ENCODE results near the gene NOD2. TPM values are rescaled to one million over a fixed set of nuclear protein-coding genes. Genes with fewer than 3 reads are reported as not detected.

NOD2 gene
- total RNA-seq, 2 experiments from 2014 or later = 0.78 to 1.2 TPM

GRCh38 chr16:50747207-50747956, 54.0 kb downstream of the NOD2 start:
- Mint-ChIP-seq H3K4me3 (peak overlapping the region; percentile 82), H3K9me3 (no peaks in the 10 kb centered on the region), H3K27me3 (no peaks in the 10 kb centered on the region), H3K36me3 (peaks cover 38% of the 10 kb centered on the region), H3K4me1 (peaks cover 58% of the 10 kb centered on the region), H3K27ac (peak overlapping the region; percentile 96)
- DNase-seq = no peak

- H3K36me3 Mint-ChIP-seq = peaks cover 36% of the 10 kb centered on the region
- H3K27ac Mint-ChIP-seq = peak overlapping the region; percentile 19
- no peaks in the 10 kb centered on the region for H3K27me3 Mint-ChIP-seq
- H3K4me3 Mint-ChIP-seq = no peak overlapping the region
- no peak for DNase-seq
- no peaks in the 10 kb centered on the region for H3K9me3 Mint-ChIP-seq
- peaks cover 52% of the 10 kb centered on the region for H3K4me1 Mint-ChIP-seq
These were observed 58.1 kb downstream of the NOD2 start for GRCh38 chr16:50751528-50751927.

GRCh38 chr16:50752471-50753235, 59.2 kb downstream of the NOD2 start:
- Mint-ChIP-seq H3K27ac (peak overlapping the region; percentile 7), H3K4me3 (no peak overlapping the region), H3K4me1 (peaks cover 50% of the 10 kb centered on the region), H3K36me3 (peaks cover 32% of the 10 kb centered on the region), H3K27me3 (no peaks in the 10 kb centered on the region), H3K9me3 (no peaks in the 10 kb centered on the region)
- no peak for DNase-seq

GRCh38 chr16:50756473-50756872, 63.1 kb downstream of the NOD2 start:
- no peak overlapping the region for H3K27ac Mint-ChIP-seq
- no peaks in the 10 kb centered on the region for H3K27me3 Mint-ChIP-seq
- H3K36me3 Mint-ChIP-seq = peaks cover 28% of the 10 kb centered on the region

GRCh38 chr16:50761267-50761666, 67.9 kb downstream of the NOD2 start:
- Mint-ChIP-seq H3K36me3 (peaks cover 41% of the 10 kb centered on the region), H3K9me3 (peaks cover 8% of the 10 kb centered on the region), H3K4me1 (peaks cover 62% of the 10 kb centered on the region), H3K4me3 (no peak overlapping the region), H3K27ac (peak overlapping the region; percentile 14), H3K27me3 (no peaks in the 10 kb centered on the region)
- DNase-seq = no peak

More at GRCh38 chr16:50756473-50756872, 63.1 kb downstream of the NOD2 start:
- Mint-ChIP-seq H3K9me3 (no peaks in the 10 kb centered on the region), H3K4me3 (no peak overlapping the region), H3K4me1 (peaks cover 52% of the 10 kb centered on the region)
- no peak for DNase-seq

GRCh38 chr16:50762241-50762640, 68.8 kb downstream of the NOD2 start:
- Mint-ChIP-seq H3K4me1 (peaks cover 65% of the 10 kb centered on the region), H3K4me3 (no peak overlapping the region), H3K27me3 (no peaks in the 10 kb centered on the region), H3K36me3 (peaks cover 49% of the 10 kb centered on the region), H3K9me3 (peaks cover 13% of the 10 kb centered on the region), H3K27ac (no peak overlapping the region)
- no peak for DNase-seq

- peaks cover 49% of the 10 kb centered on the region for H3K36me3 Mint-ChIP-seq
- no peak for DNase-seq
- H3K4me3 Mint-ChIP-seq = no peak overlapping the region
- H3K27me3 Mint-ChIP-seq = no peaks in the 10 kb centered on the region
- H3K9me3 Mint-ChIP-seq = peaks cover 13% of the 10 kb centered on the region
- no peak overlapping the region for H3K27ac Mint-ChIP-seq
- H3K4me1 Mint-ChIP-seq = peaks cover 69% of the 10 kb centered on the region
These were observed 69.8 kb downstream of the NOD2 start for GRCh38 chr16:50763211-50763610.

GRCh38 chr16:50765260-50765659, 71.9 kb downstream of the NOD2 start:
- peaks cover 63% of the 10 kb centered on the region for H3K36me3 Mint-ChIP-seq

GRCh38 chr16:50765861-50766260, 72.5 kb downstream of the NOD2 start:
- Mint-ChIP-seq H3K27me3 (no peaks in the 10 kb centered on the region), H3K4me3 (no peak overlapping the region), H3K4me1 (peaks cover 79% of the 10 kb centered on the region), H3K27ac (peak overlapping the region; percentile 59), H3K36me3 (peaks cover 67% of the 10 kb centered on the region), H3K9me3 (peaks cover 18% of the 10 kb centered on the region)
- no peak for DNase-seq

More at GRCh38 chr16:50765260-50765659, 71.9 kb downstream of the NOD2 start:
- Mint-ChIP-seq H3K27me3 (no peaks in the 10 kb centered on the region), H3K27ac (peak overlapping the region; percentile 59), H3K4me1 (peaks cover 78% of the 10 kb centered on the region), H3K4me3 (no peak overlapping the region), H3K9me3 (peaks cover 18% of the 10 kb centered on the region)
- DNase-seq = no peak

GRCh38 chr16:50767197-50767596, 73.8 kb downstream of the NOD2 start:
- H3K4me3 Mint-ChIP-seq = no peak overlapping the region
- H3K9me3 Mint-ChIP-seq = peaks cover 20% of the 10 kb centered on the region
- H3K36me3 Mint-ChIP-seq = peaks cover 76% of the 10 kb centered on the region
- H3K27me3 Mint-ChIP-seq = no peaks in the 10 kb centered on the region
- H3K27ac Mint-ChIP-seq = peak overlapping the region; percentile 59
- peaks cover 74% of the 10 kb centered on the region for H3K4me1 Mint-ChIP-seq
- no peak for DNase-seq

GRCh38 chr16:50771366-50771765, 78.0 kb downstream of the NOD2 start:
- H3K4me1 Mint-ChIP-seq = peaks cover 58% of the 10 kb centered on the region
- peaks cover 58% of the 10 kb centered on the region for H3K36me3 Mint-ChIP-seq
- no peaks in the 10 kb centered on the region for H3K27me3 Mint-ChIP-seq

GRCh38 chr16:50774405-50774804, 81.0 kb downstream of the NOD2 start:
- Mint-ChIP-seq H3K27me3 (no peaks in the 10 kb centered on the region), H3K27ac (no peak overlapping the region), H3K36me3 (peaks cover 46% of the 10 kb centered on the region), H3K9me3 (peaks cover 8% of the 10 kb centered on the region), H3K4me3 (no peak overlapping the region), H3K4me1 (peaks cover 43% of the 10 kb centered on the region)
- no peak for DNase-seq

More at GRCh38 chr16:50771366-50771765, 78.0 kb downstream of the NOD2 start:
- H3K9me3 Mint-ChIP-seq = peaks cover 15% of the 10 kb centered on the region
- DNase-seq = no peak
- no peak overlapping the region for H3K27ac Mint-ChIP-seq
- no peak overlapping the region for H3K4me3 Mint-ChIP-seq

GRCh38 chr16:50774960-50775359, 81.6 kb downstream of the NOD2 start:
- H3K36me3 Mint-ChIP-seq = peaks cover 45% of the 10 kb centered on the region
- no peaks in the 10 kb centered on the region for H3K27me3 Mint-ChIP-seq
- no peak overlapping the region for H3K4me3 Mint-ChIP-seq
- peaks cover 41% of the 10 kb centered on the region for H3K4me1 Mint-ChIP-seq
- H3K9me3 Mint-ChIP-seq = peaks cover 5% of the 10 kb centered on the region
- no peak overlapping the region for H3K27ac Mint-ChIP-seq
- no peak for DNase-seq

- Mint-ChIP-seq H3K36me3 (peaks cover 42% of the 10 kb centered on the region), H3K4me3 (no peak overlapping the region), H3K27me3 (no peaks in the 10 kb centered on the region), H3K4me1 (peaks cover 39% of the 10 kb centered on the region), H3K27ac (no peak overlapping the region), H3K9me3 (peaks cover 5% of the 10 kb centered on the region)
- DNase-seq = no peak
These were observed 82.6 kb downstream of the NOD2 start for GRCh38 chr16:50776037-50776436.

GRCh38 chr16:50778284-50779163, 85.1 kb downstream of the NOD2 start:
- peaks cover 40% of the 10 kb centered on the region for H3K36me3 Mint-ChIP-seq
- H3K4me3 Mint-ChIP-seq = no peak overlapping the region
- no peaks in the 10 kb centered on the region for H3K9me3 Mint-ChIP-seq
- no peak for DNase-seq
- H3K27me3 Mint-ChIP-seq = no peaks in the 10 kb centered on the region
- H3K4me1 Mint-ChIP-seq = peaks cover 44% of the 10 kb centered on the region
- H3K27ac Mint-ChIP-seq = no peak overlapping the region

All from activated naive CD8-positive, alpha-beta T cell treated with anti-CD3 and anti-CD28 coated beads for 36 hours (primary cell).